Activated naive CD4-positive, alpha-beta T cell treated with anti-CD3 and anti-CD28 coated beads, Interleukin-2, amount 50 U/mL, for 16 hours (primary cell): Measurements from ENCODE around the gene PROB1.
"Not testable (repeated sequence)": the region's sequence is repeated elsewhere in the genome, so short reads cannot be mapped to it uniquely, and the experiment has no call there.

Experiments
- DNase-seq: peaks from one replicate; pipeline ENCODE4 v3.0.0-alpha.2; 2020

The PROB1 gene

GRCh38 chr5:139377226-139377625 is 17.7 kb downstream of the PROB1 start:
- DNase-seq: no peak

GRCh38 chr5:139376364-139376763 is 18.5 kb downstream of the PROB1 start:
- no peak for DNase-seq

GRCh38 chr5:139374909-139375308 is 20.0 kb downstream of the PROB1 start:
- no peak for DNase-seq

GRCh38 chr5:139371482-139372435 is 23.1 kb downstream of the PROB1 start:
- no peak for DNase-seq

GRCh38 chr5:139369181-139369580 is 25.7 kb downstream of the PROB1 start:
- no peak for DNase-seq

GRCh38 chr5:139368613-139369012 is 26.3 kb downstream of the PROB1 start:
- no peak for DNase-seq

GRCh38 chr5:139364466-139364865 is 30.4 kb downstream of the PROB1 start:
- DNase-seq: no peak

- DNase-seq: no peak
These were observed 31.0 kb downstream of the PROB1 start for GRCh38 chr5:139363937-139364336.

GRCh38 chr5:139361835-139362429 is 33.0 kb downstream of the PROB1 start:
- DNase-seq: no peak

GRCh38 chr5:139360384-139360783 is 34.5 kb downstream of the PROB1 start:
- no peak for DNase-seq

- DNase-seq: no peak
These were observed 36.8 kb downstream of the PROB1 start for GRCh38 chr5:139358064-139358463.

- DNase-seq: not testable (repeated sequence)
These were observed 39.0 kb downstream of the PROB1 start for GRCh38 chr5:139355900-139356299.

- no peak for DNase-seq
These were observed 40.7 kb downstream of the PROB1 start for GRCh38 chr5:139354186-139354585.

- not testable (repeated sequence) for DNase-seq
These were observed 47.0 kb downstream of the PROB1 start for GRCh38 chr5:139347863-139348262.

GRCh38 chr5:139345442-139345841 is 49.5 kb downstream of the PROB1 start:
- not testable (repeated sequence) for DNase-seq

GRCh38 chr5:139344177-139344576 is 50.7 kb downstream of the PROB1 start:
- DNase-seq: no peak

- DNase-seq: no peak
These were observed 51.4 kb downstream of the PROB1 start for GRCh38 chr5:139343476-139343875.

GRCh38 chr5:139342423-139342723 is 52.5 kb downstream of the PROB1 start:
- DNase-seq: peak; percentile 85

GRCh38 chr5:139341689-139342422 is 53.0 kb downstream of the PROB1 start, which contains the start of gene PAIP2:
Gene PAIP2, plus strand, starts transcription at chr5:139341854. Its CDS starts 21,931 bp downstream, at chr5:139363785.
- peak; percentile 98 for DNase-seq

GRCh38 chr5:139341187-139341688 is 53.7 kb downstream of the PROB1 start:
- no peak for DNase-seq
